HCT116 (cell line): ENCODE data around the gene PARM1. TPM values are rescaled to one million over a fixed set of nuclear protein-coding genes. Genes with fewer than 3 reads are reported as not detected.

Experiments
- ATAC-seq: fragments of 200-7000 bp; cut with Tn5 transposase; 2 replicates; pipeline ENCODE4 v1.9.1; 2020; ENCODE audit warnings: mild to moderate bottlenecking, moderate library complexity
- BruUV-seq: library from RNA; stranded (reverse); fragments of 400-500 nt; replicated peaks from 2 replicates; lab custom pipeline; 2021; lab: Mats Ljungman, UMichigan
- CTCF ChIA-PET: fragments of 300-600 bp; sonication (Branson Sonifier 250); formaldehyde crosslinking; loops from one replicate; lab custom pipeline; 2021; ENCODE audit warnings: antibody characterized with exemption; lab: Charles Lee
- POLR2A ChIA-PET: fragments of 300-600, 350-600 bp; sonication (Branson Sonifier 250); formaldehyde crosslinking; loops from one replicate; lab custom pipeline; 2021; ENCODE audit warnings: antibody characterized with exemption; lab: Charles Lee
- RAD21 ChIA-PET, 2 experiments: fragments of 300-600 bp; sonication (Branson Sonifier 250); formaldehyde crosslinking; loops; one replicate each; lab custom pipeline; 2023; ENCODE audit warnings: low total read pairs in 2 of 2; ENCODE audit not compliant: uncharacterized antibody in 2 of 2, unreplicated experiment in 2 of 2, low non-redundant PET in 1 of 2; lab: Charles Lee
- DNase-seq: peaks from one replicate; pipeline ENCODE4 v3.0.0-alpha.2; 2010; ENCODE audit warnings: low read depth, low spot score
- H2AFZ ChIP-seq: fragments of 200-600 bp; shearing (Covaris generic), sonication (generic); 2 replicates; pipeline ENCODE4 v1.6.1; 2017; ENCODE audit warnings: low read depth, mixed run types, mixed read lengths, antibody characterized with exemption, low read length; ENCODE audit not compliant: poor library complexity, severe bottlenecking
- H3K27ac ChIP-seq: 2 replicates; pipeline ENCODE4 v1.5.1; 2012; ENCODE audit warnings: low read depth, low read length
- H3K27me3 ChIP-seq: fragments of 200-600 bp; sonication (generic); 2 replicates; pipeline ENCODE4 v1.6.1; 2016; ENCODE audit warnings: mixed run types, low read length, mixed read lengths; ENCODE audit not compliant: insufficient read depth
- H3K36me3 ChIP-seq, 2 experiments: fragments of 200-500 bp in 1 of 2; fragments of 200-600 bp in 1 of 2; sonication (Bioruptor generic) in 1 of 2; sonication (generic) in 1 of 2; 2 replicates each; pipeline versions ENCODE4 v1.5.1 to v1.6.1; 2014 to 2016; ENCODE audit warnings: low read length in 2 of 2, inconsistent platforms in 1 of 2, mixed read lengths in 1 of 2, mixed run types in 1 of 2; ENCODE audit not compliant: insufficient read depth in 2 of 2, control insufficient read depth in 1 of 2
- H3K4me1 ChIP-seq, 2 experiments: fragments of 200-600 bp in 1 of 2; sonication (generic) in 1 of 2; 2 replicates each; pipeline versions ENCODE4 v1.5.1 to v1.6.1; 2012 to 2017; ENCODE audit warnings: low read length in 2 of 2, inconsistent platforms in 1 of 2, mild to moderate bottlenecking in 1 of 2, mixed read lengths in 1 of 2, mixed run types in 1 of 2, moderate library complexity in 1 of 2; ENCODE audit not compliant: insufficient read depth in 2 of 2, control insufficient read depth in 1 of 2
- H3K4me2 ChIP-seq: fragments of 200-600 bp; sonication (generic); 2 replicates; pipeline ENCODE4 v1.6.1; 2017; ENCODE audit warnings: mixed run types, low read length, mixed read lengths
- H3K4me3 ChIP-seq, 2 experiments: fragments of 200-600 bp in 1 of 2; sonication (generic) in 1 of 2; replicated peaks in 1 of 2; 2 replicates each; pipeline ENCODE4 v1.5.1; 2011 to 2016; ENCODE audit warnings: low read length in 2 of 2, control low read depth in 1 of 2, low read depth in 1 of 2, mild to moderate bottlenecking in 1 of 2, mixed read lengths in 1 of 2, mixed run types in 1 of 2
- H3K79me2 ChIP-seq: fragments of 200-600 bp; sonication (generic); 2 replicates; pipeline ENCODE4 v1.6.1; 2017; ENCODE audit warnings: mild to moderate bottlenecking, mixed run types, low read length, moderate library complexity, mixed read lengths; ENCODE audit not compliant: insufficient read depth
- H3K9ac ChIP-seq: fragments of 200-600 bp; sonication (generic); 2 replicates; pipeline ENCODE4 v1.6.1; 2016; ENCODE audit warnings: low read length, mixed read lengths
- H3K9me2 ChIP-seq: fragments of 200-600 bp; sonication (generic), shearing (Covaris generic); 2 replicates; pipeline ENCODE4 v1.6.1; 2017; ENCODE audit warnings: mixed run types, mild to moderate bottlenecking, moderate library complexity; ENCODE audit not compliant: insufficient read depth
- H3K9me3 ChIP-seq, 2 experiments: fragments of 200-500 bp in 1 of 2; fragments of 200-600 bp in 1 of 2; sonication (Bioruptor generic) in 1 of 2; sonication (generic) in 1 of 2; 2 replicates each; pipeline ENCODE4 v1.6.1; 2014 to 2017; ENCODE audit warnings: low read length in 2 of 2, mixed read lengths in 2 of 2, inconsistent platforms in 1 of 2, low read depth in 1 of 2, mild to moderate bottlenecking in 1 of 2, mixed run types in 1 of 2, moderate library complexity in 1 of 2; ENCODE audit not compliant: control insufficient read depth in 1 of 2, insufficient read depth in 1 of 2
- H4K20me1 ChIP-seq: fragments of 200-600 bp; sonication (generic), shearing (Covaris generic); 2 replicates; pipeline ENCODE4 v1.6.1; 2017; ENCODE audit warnings: mixed run types, mild to moderate bottlenecking, moderate library complexity; ENCODE audit not compliant: insufficient read depth
- CTCF ChIP-seq, 3 experiments: fragments of 200-600 bp in 1 of 3; sonication (generic) in 1 of 3; IDR thresholded peaks in 2 of 3; conservative IDR thresholded peaks in 1 of 3; 2 replicates each; pipeline ENCODE4 v1.5.1; 2012 to 2017; ENCODE audit warnings: low read depth in 2 of 3, low read length in 2 of 3, antibody characterized with exemption in 1 of 3, borderline replicate concordance in 1 of 3, control low read depth in 1 of 3, mild to moderate bottlenecking in 1 of 3, mixed read lengths in 1 of 3, mixed run types in 1 of 3, moderate library complexity in 1 of 3; ENCODE audit not compliant: insufficient read depth in 1 of 3
- JUND ChIP-seq: IDR thresholded peaks from 2 replicates; pipeline ENCODE4 v1.6.1; 2012
- SIN3A ChIP-seq: IDR thresholded peaks from 2 replicates; pipeline ENCODE4 v1.6.1; 2012; ENCODE audit warnings: low read depth
- intact Hi-C: fragments of 100-400 bp; cut with micrococcal nuclease; formaldehyde crosslinking; loops from 2 replicates; pipeline ENCODE4 v1.10.0; 2022
- total RNA-seq: library from RNA; stranded (reverse); gene quantifications from one replicate; pipeline ENCODE4 v1.2.1, GENCODE V29; 2021; ENCODE audit not compliant: unreplicated experiment
- TF ChIP-seq, protein P1 (sequence below): IDR thresholded peaks from 2 replicates; pipeline ENCODE4 v1.6.1; 2012

Gene PARM1
- total RNA-seq, 1 experiment from 2014 or later = 11.7 TPM

GRCh38 chr4:74950200-74950599 is 17.3 kb downstream of the PARM1 start (continued):
- TF ChIP-seq CTCF (IDR thresholded peaks at IDR 0.05 in 2 of 3, conservative IDR thresholded peaks at IDR 0.05 in 1 of 3; ENCODE audit: borderline replicate concordance in 1 of 3, insufficient read depth in 1 of 3, low read depth in 2 of 3, low read length in 2 of 3) = no peak
- TF ChIP-seq, protein P1, sequence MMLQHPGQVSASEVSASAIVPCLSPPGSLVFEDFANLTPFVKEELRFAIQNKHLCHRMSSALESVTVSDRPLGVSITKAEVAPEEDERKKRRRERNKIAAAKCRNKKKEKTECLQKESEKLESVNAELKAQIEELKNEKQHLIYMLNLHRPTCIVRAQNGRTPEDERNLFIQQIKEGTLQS = no peak

- no peaks in the 10 kb centered on the region for H3K27me3 ChIP-seq
- intact Hi-C loops = no loop called here
- ChIA-PET POLR2A (no interaction called here), CTCF (no interaction called here), RAD21 (no interaction called here)
- 0 out of 4 replicates have a peak, but pooled peaks cover 0 to 5% of the 10 kb centered on the region in 2 experiments for H3K4me1 ChIP-seq
- H3K79me2 ChIP-seq = no peaks in the 10 kb centered on the region
- no peaks in the 10 kb centered on the region for H3K9me3 ChIP-seq
- no peak overlapping the region for H3K27ac ChIP-seq
- H4K20me1 ChIP-seq = no peaks in the 10 kb centered on the region
- no peak overlapping the region for H3K4me2 ChIP-seq
- no TSS peak for BruUV-seq
- H3K36me3 ChIP-seq = no peaks in the 10 kb centered on the region
- DNase-seq (no peak), ATAC-seq (no peak)
- H2AFZ ChIP-seq = no peak overlapping the region
- H3K9ac ChIP-seq = no peak overlapping the region
- H3K9me2 ChIP-seq = no peaks in the 10 kb centered on the region
- TF ChIP-seq CTCF (IDR thresholded peaks at IDR 0.05 in 2 of 3, conservative IDR thresholded peaks at IDR 0.05 in 1 of 3; ENCODE audit: borderline replicate concordance in 1 of 3, insufficient read depth in 1 of 3, low read depth in 2 of 3, low read length in 2 of 3) (no peak), JUND (no peak), SIN3A (no peak)
- no peak overlapping the region for H3K4me3 ChIP-seq
These were observed 18.0 kb downstream of the PARM1 start for GRCh38 chr4:74950882-74951281.
